ES-I3 (cell line): ENCODE results near the gene MS4A8.
"Not testable (repeated sequence)": the region's sequence is repeated elsewhere in the genome, so short reads cannot be mapped to it uniquely, and the experiment has no call there.

Experiments
- H3K36me3 ChIP-seq: 2 replicates; pipeline ENCODE4 v1.6.1; 2013; ENCODE audit warnings: mild to moderate bottlenecking, low read length, control low read depth, moderate library complexity; ENCODE audit not compliant: insufficient read depth
- H3K4me1 ChIP-seq: 2 replicates; pipeline ENCODE4 v1.6.1; 2013; ENCODE audit warnings: mild to moderate bottlenecking, control low read depth, low read length; ENCODE audit not compliant: insufficient read depth
- H3K9ac ChIP-seq: 2 replicates; pipeline ENCODE4 v1.6.1; 2013; ENCODE audit warnings: low read depth, mild to moderate bottlenecking, low read length, moderate library complexity
- H3K9me3 ChIP-seq: 2 replicates; pipeline ENCODE4 v1.6.1; 2013; ENCODE audit warnings: mild to moderate bottlenecking, low read length, moderate library complexity; ENCODE audit not compliant: control insufficient read depth, insufficient read depth

The MS4A8 gene

DNA sequence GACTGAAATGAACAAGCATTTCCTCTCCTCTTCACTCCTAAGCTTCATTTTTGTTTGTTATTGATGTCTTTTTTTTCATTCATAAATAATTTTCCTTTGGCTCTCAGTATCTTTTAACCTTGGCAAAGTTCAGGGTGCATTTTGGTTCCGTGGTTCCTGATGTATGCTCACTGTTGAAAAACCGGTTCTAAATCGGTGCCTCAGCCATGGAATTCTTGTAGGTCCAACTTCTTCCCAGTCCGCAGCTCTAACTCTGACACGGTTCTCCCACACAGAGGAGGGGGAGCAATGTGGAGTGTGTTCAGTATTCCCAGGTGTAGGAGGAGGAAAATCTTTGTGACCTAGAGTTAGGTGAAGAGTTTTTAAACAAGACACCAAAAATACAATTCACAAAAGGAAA lies 44.7 kb downstream of the MS4A8 start:
- Histone ChIP-seq H3K9me3 (no peaks in the 10 kb centered on the region), H3K4me1 (no peaks in the 10 kb centered on the region; the same call in 1 of the 2 replicates), H3K9ac (no peak overlapping the region), H3K36me3 (no peaks in the 10 kb centered on the region)

- H3K4me1 ChIP-seq, result no peaks in the 10 kb centered on the region; the same call in 1 of the 2 replicates
- no peaks in the 10 kb centered on the region for H3K9me3 ChIP-seq
- H3K36me3 ChIP-seq, result no peaks in the 10 kb centered on the region
- H3K9ac ChIP-seq, result no peak overlapping the region
Observed at GRCh38 chr11:60747359-60747873, 48.0 kb downstream of the MS4A8 start.

DNA sequence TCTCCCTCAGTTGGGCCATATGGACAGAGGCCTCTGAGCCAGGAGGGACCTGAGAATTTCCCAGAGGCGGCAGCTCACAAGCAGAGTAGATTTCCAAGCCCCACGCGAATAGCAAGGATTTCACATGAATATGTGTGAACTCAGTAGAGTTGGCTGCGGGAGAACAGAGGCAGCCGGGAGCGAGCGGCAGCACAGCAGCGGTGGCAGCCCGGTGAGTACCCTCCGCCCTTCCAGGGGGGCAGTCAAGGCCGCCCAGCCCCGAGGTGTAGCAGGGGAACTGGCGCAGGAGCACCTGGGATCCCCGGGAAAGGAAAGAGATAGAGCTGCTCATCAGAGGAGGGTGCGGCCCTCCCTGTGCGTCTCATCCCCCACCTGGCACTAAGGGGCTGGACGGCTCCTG lies 48.8 kb downstream of the MS4A8 start:
- no peaks in the 10 kb centered on the region for H3K36me3 ChIP-seq
- no peaks in the 10 kb centered on the region; the same call in 1 of the 2 replicates for H3K4me1 ChIP-seq
- H3K9ac ChIP-seq, result no peak overlapping the region
- H3K9me3 ChIP-seq, result no peaks in the 10 kb centered on the region

DNA sequence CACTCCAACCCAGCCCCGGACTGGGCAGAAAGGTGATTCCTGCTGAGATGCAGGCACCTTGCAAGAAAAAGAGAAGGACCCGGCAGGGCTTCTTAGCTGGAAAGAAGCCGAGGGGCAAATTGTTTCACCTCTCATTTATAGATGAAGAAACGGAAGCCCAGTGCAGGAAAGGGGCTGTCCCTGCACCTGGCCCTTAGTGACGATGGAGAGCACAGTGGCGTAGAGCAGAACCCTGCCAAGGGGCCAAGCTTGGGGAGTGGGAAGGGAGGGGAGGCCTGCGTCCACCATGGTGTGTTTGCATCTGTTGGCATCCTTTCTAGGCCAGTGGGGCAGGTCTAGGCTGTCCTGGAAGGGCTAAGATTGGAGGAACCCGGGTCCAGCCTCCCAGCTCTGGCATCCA lies 49.4 kb downstream of the MS4A8 start:
- H3K4me1 ChIP-seq, result no peaks in the 10 kb centered on the region; the same call in 1 of the 2 replicates
- H3K36me3 ChIP-seq, result no peaks in the 10 kb centered on the region
- H3K9ac ChIP-seq, result no peak overlapping the region
- H3K9me3 ChIP-seq, result no peaks in the 10 kb centered on the region

DNA sequence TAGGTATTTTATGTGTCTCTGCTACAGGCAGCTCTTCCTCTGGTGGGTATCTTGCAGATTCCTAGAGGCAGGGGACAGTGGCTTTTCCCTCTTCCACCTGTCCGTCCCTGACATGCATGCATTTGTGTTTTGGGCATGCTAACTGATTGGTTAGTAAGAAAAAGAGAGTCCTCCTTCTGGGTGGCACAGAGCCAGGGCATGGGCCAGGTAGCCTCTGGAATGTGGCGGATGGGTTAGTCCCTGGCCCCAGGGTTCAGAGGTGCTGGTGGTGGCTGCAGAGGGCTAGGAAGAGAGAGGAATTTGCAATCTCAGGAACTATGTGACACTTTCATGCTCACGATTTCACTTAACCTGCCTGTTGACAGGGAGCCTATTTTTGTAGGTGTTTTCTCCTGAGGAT lies 51.5 kb downstream of the MS4A8 start:
- H3K9ac ChIP-seq, result no peak overlapping the region
- H3K9me3 ChIP-seq, result no peaks in the 10 kb centered on the region
- no peaks in the 10 kb centered on the region for H3K4me1 ChIP-seq
- no peaks in the 10 kb centered on the region for H3K36me3 ChIP-seq

DNA sequence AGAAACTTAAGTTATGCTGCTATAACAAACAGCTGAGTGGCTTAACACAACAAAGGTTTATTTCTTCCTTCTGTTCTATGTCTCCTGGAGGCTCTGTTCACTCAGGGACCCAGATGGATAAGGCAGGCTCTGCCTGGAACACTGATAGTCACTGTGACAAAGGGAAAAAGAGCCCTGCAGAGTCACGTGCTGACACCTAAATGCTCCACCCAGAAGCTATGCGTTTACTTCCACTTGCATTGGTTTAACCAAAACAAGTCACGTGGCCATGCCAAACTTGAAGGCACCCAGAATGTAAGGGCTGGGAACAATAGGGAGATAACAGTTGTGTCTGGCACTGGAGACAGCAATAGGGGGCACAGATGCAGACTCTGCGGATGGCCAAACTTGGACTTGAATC lies 53.9 kb downstream of the MS4A8 start:
- H3K9me3 ChIP-seq, result no peaks in the 10 kb centered on the region
- H3K9ac ChIP-seq, result no peak overlapping the region

DNA sequence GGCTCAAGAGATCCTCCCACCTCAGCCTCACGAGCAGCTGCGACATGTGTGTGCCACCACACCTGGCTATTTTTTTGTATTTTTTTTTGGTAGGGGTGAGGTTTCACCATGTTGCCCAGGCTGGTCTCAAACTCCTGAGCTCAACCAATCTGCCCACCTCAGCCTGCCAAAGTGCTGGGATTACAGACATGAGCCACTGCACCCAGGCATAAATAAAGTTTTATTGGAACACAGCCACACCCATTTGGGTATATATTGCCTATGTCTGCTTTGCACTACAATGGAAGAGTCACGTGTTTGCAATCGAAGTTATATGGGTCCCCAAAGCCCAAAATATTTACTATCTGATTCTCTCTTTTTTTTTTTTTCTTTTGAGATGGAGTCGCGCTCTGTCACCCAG lies 55.5 kb downstream of the MS4A8 start:
- H3K9me3 ChIP-seq, result no peaks in the 10 kb centered on the region
- H3K36me3 ChIP-seq, result no peaks in the 10 kb centered on the region
- no peak overlapping the region for H3K9ac ChIP-seq

More for the DNA sequence above, 53.9 kb downstream of the MS4A8 start:
- H3K4me1 ChIP-seq, result 0 out of 2 replicates have a peak, but pooled peaks cover 3% of the 10 kb centered on the region
- no peaks in the 10 kb centered on the region for H3K36me3 ChIP-seq

DNA sequence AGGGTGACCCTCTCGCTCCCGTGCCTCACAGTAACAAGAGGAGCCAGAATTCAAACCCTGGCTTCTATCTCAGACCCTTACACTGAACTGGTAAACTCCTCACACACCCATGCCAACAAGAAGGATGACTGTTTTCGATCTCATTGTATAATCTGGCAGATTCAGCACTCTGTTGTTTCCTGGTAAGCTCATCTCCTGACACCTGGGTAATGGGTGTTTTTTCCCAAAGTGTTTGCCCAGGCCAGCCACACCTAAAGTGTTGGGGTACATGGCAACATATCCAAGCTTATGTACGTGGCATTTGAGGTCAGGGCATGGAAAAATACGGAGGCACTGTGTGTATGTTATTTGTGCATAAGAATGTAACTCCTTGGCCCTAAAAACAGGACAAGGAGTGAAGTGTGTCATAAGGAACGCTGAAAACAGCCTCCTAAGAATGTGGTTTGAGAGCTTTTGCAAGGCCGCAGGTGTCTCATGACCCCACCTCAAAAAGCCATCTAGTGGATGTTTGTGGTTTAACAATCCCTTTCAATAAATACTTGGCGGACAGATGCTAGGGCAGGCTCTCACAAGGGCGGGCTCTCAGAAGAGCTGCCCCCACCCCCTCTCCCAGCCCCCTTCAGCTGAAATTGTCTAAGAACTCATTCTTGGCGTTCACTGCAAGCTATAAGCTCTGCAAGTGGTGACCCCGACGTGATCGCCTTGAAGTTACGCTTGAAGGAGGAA lies 57.1 kb downstream of the MS4A8 start, which contains the start of gene MS4A15:
MS4A15 (plus strand) TSS at position 561 of the 726 bp plus-strand sequence. CDS start 6,867 bp downstream, outside the sequence.
- no peaks in the 10 kb centered on the region for H3K9me3 ChIP-seq
- no peaks in the 10 kb centered on the region for H3K36me3 ChIP-seq
- no peak within 1 kb of the TSS for H3K9ac ChIP-seq
- 0 out of 2 replicates have a peak, but pooled peaks cover 3% of the 10 kb centered on the region for H3K4me1 ChIP-seq

More for the DNA sequence above, 55.5 kb downstream of the MS4A8 start:
- H3K4me1 ChIP-seq, result 0 out of 2 replicates have a peak, but pooled peaks cover 3% of the 10 kb centered on the region

GRCh38 chr11:60757231-60757800 lies 57.9 kb downstream of the MS4A8 start:
- Histone ChIP-seq H3K36me3 (no peaks in the 10 kb centered on the region), H3K9ac (no peak overlapping the region), H3K9me3 (no peaks in the 10 kb centered on the region), H3K4me1 (0 out of 2 replicates have a peak, but pooled peaks cover 3% of the 10 kb centered on the region)

- not testable (repeated sequence) for H3K4me1 ChIP-seq, H3K9ac ChIP-seq, H3K9me3 ChIP-seq, H3K36me3 ChIP-seq
Observed at GRCh38 chr11:60758671-60759070, 59.3 kb downstream of the MS4A8 start.

DNA sequence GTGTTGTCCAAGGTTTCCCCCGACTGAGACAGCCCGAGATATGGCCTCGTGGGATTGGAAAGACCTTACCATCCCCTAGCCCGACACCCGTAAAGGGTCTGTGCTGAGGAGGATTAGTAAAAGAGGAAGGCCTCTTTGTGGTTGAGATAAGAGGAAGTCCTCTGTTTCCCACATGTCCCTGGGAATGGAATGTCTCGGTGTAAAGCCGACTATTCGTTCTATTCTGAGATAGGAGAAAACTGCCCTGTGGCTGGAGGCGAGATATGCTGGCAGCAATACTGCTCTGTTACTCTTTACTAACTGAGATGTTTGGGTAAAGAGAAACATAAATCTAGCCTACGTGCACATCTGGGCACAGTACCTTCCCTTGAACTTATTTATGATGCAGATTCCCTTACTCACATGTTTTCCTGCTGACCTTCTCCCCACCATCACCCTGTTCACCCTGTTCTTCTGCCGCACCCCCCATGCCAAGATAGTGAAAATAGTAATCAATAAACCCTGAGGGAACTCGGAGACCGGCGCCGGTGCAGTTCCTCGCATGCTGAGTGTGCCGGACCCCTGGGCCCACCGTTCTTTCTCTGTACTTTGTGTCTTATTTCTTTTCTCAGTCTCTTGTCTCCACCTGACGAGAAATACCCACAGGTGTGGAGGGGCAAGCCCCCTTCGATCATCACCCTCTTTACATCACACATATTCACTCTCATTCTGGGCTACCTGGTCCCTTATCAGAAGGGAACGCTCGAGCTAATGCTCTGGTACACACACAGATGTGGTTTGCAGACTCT lies 60.2 kb downstream of the MS4A8 start:
- not testable (repeated sequence) for H3K9ac ChIP-seq, H3K9me3 ChIP-seq, H3K4me1 ChIP-seq, H3K36me3 ChIP-seq

GRCh38 chr11:60761436-60762190 lies 62.2 kb downstream of the MS4A8 start:
- Histone ChIP-seq H3K9ac (no peak overlapping the region), H3K4me1 (peaks cover 2% of the 10 kb centered on the region; the same call in 1 of the 2 replicates), H3K36me3 (no peaks in the 10 kb centered on the region), H3K9me3 (no peaks in the 10 kb centered on the region)

DNA sequence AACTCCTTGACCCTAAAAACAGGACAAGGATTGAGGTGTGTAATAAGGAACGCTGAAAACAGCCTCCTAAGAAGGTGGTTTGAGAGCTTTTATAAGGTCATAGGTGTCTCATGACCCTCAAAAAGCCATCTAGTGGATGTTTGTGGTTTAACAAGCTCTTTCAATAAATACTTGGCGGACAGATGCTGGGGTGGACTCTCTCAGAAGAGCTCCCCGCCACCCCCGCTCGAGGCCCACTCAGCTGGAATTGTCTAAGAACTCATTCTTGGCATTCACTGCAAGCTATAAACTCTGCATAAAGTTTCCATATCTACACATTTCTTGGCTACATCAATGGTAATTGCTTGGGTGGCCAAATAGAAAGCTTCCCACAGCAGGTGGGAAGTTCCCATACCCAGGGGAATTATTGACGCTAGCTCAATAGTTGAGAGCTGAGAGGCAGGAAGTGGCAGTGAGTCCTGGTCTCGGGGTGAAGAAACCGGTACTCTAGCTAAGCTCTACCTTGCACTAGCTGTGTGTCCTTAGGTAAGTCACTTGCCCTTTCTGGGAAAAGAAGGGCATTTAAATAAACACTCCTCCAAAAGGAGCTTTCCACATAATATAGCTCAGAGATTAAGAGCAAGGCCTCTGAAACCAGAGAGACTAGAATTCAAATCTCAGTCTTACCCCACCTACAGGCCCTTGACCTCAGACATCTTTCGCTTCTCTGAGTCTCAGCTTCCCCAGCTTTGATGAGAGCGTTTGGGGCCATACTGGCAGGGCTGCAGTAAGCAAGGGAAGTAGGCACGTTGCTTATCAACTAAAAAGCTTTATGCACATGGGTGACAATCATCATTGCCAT lies 63.7 kb downstream of the MS4A8 start:
- H3K9ac ChIP-seq, result no peak overlapping the region
- peaks cover 2% of the 10 kb centered on the region; the same call in 1 of the 2 replicates for H3K4me1 ChIP-seq
- H3K36me3 ChIP-seq, result no peaks in the 10 kb centered on the region
- no peaks in the 10 kb centered on the region for H3K9me3 ChIP-seq
